Lower leg skin (tissue), 3 donors: ENCODE data around the gene UPK3A.

Experiments
- POLR2A ChIP-seq, 2 donors: fragments of 450-650 bp; IDR thresholded peaks; one replicate each; pipeline ENCODE4 v1.6.1; 2016 to 2017; ENCODE audit warnings: antibody characterized with exemption in 2 of 2, mild to moderate bottlenecking in 1 of 2, moderate library complexity in 1 of 2
- TF ChIP-seq, protein P1 (sequence below), 3 donors: fragments of 450-650 bp; IDR thresholded peaks; one replicate each; pipeline ENCODE4 v1.5.1; 2016; ENCODE audit warnings: antibody characterized with exemption in 3 of 3, mild to moderate bottlenecking in 3 of 3, moderate library complexity in 2 of 3

DNA sequence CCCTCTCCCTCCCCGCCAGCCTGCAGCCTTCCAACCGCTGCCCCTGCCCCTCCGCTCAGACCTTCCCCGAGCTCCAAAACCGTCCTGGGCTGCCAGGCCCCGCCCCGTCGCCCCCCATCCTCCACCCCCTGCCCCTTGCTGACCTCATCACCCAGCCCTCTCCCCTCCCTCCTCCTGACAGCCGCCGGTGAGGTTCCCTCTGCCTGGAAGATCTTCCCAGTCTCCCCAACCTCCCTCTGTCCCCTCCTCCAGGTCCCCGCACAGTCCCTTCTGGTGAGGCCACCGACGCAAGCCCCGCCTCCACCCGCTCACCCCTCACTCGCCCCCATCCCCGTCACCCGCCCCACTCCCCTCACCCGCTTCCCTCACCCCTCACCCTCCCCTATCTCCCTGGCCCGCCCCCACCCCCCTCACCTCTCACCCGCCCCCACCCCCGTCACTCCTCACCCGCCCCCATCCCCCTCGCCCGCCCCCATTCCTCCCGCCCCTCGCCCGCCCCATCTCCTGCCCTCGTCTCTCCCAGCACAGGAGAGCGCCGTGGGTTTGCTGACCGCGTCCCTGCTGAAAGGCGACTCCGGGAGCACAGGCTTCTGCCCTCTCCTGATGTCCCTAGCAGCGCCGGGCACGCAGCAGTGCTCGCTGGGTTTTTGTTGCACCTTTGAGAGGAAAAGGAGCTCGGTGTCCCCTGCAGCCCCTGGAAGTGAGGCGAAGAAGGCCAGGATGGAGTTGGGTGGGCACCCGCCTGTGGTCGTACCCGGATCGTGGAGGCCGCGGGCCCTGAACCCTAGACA is 16.4 kb upstream of the UPK3A start:
- TF ChIP-seq, protein P1, sequence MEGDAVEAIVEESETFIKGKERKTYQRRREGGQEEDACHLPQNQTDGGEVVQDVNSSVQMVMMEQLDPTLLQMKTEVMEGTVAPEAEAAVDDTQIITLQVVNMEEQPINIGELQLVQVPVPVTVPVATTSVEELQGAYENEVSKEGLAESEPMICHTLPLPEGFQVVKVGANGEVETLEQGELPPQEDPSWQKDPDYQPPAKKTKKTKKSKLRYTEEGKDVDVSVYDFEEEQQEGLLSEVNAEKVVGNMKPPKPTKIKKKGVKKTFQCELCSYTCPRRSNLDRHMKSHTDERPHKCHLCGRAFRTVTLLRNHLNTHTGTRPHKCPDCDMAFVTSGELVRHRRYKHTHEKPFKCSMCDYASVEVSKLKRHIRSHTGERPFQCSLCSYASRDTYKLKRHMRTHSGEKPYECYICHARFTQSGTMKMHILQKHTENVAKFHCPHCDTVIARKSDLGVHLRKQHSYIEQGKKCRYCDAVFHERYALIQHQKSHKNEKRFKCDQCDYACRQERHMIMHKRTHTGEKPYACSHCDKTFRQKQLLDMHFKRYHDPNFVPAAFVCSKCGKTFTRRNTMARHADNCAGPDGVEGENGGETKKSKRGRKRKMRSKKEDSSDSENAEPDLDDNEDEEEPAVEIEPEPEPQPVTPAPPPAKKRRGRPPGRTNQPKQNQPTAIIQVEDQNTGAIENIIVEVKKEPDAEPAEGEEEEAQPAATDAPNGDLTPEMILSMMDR (IDR thresholded peaks at IDR 0.05): no peak
- TF ChIP-seq POLR2A (IDR thresholded peaks at IDR 0.05): no peak
